HG02840 (cell line): ENCODE measurements around the gene KRTAP5-1.

Experiments
- ATAC-seq: cut with Tn5 transposase; IDR thresholded peaks from one replicate; pipeline ENCODE4 v1.9.1; 2021; ENCODE audit warnings: mild to moderate bottlenecking, moderate library complexity, moderate number of reproducible peaks; ENCODE audit not compliant: unreplicated experiment, low FRiP score

KRTAP5-1 gene

GRCh38 chr11:1547467-1548098 is 37.5 kb downstream of the KRTAP5-1 start:
- ATAC-seq: no peak

DNA sequence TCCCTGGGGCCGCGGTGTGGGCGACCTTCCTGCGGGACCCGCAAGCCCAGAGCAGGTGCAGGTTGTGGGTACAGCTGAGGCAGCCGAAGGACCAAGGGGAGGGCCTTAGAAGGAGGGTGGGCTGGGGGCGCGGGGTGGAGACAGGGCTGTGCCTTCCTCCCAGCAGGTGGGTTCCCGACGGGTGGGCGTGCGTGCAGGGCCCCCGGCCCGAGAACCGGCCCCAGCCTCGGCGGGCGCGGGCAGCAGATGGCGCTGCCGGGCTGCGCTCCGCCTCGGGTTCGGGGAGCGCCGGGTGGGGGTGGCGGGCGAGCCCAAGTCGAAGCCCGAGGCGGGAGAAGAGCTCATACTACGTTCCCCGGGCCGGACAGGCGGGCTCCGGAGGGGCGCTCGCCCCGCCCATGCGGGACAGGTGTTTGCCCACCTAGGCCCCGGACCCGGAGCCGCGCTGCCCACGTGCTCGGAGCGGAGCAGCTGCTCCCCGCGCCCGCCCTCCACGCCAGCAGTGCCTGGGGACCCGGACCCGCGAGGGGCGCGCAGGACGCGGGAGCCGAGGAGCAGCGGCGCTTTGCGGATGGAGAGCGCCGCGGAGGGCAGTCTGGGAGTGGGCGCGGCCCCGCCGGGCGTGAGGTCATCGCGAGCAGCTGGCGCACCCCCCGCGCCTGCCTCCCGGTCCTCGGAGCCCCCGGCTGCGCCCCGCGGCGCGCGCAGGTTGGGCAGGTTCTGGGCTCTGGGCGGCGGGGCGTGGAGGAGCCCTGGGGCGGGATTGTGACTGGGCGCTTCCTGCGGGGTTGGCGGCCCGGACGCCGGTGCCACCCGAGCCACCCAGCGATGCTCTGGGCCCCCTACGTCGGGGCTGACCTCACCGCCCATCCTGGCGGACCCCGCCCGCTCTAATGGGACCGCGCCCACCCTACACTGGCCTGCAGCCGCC is 38.3 kb downstream of the KRTAP5-1 start:
- ATAC-seq: no peak

DNA sequence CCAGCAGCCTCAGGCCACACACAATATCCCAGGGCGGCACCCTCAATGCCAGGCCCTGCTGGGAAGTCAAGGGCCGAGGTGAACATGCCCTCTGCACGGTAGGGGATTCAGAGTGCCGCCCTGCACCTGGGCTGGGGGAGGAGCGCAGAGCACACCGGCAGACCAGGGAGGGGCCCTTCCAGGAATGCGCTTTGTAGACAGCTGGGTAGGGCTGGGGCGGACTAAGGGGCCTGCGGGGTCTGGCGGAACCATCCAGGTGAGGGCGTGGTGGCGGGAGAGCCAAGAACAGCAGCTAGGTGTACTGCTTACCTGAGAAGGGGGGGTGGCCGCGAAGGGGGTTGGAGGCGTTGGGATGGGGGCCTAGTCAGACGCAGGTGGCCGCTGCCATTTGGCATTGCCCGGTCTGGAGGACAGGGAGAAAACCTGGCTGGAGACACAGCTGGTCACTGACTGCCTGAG is 39.0 kb downstream of the KRTAP5-1 start:
- no peak for ATAC-seq

- ATAC-seq: no peak
Observed at GRCh38 chr11:1545432-1545831, 39.7 kb downstream of the KRTAP5-1 start.

- ATAC-seq: no peak
Observed at GRCh38 chr11:1544536-1544935, 40.5 kb downstream of the KRTAP5-1 start.

- no peak for ATAC-seq
Observed at GRCh38 chr11:1543606-1544263, 41.3 kb downstream of the KRTAP5-1 start.

DNA sequence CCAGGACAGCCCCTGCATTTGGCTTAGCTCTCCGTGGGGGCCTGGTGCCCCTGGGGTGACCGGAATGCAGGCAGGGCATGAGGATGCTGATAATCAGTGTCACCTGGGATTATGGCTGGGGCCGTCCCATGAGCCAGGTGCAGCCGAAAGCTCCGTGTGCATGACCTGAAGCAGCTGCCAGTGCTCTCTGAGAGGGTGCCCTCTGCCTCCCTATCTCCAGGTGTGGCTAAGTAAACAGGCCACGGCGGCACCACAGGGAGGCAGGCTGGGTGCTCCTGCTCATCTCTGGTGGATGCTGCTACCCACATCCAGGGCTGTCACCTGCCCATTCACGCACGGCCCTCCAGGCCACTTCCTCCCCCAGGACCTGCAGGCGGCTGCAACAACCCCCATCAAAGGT is 42.8 kb downstream of the KRTAP5-1 start:
- ATAC-seq: no peak

GRCh38 chr11:1541474-1542204 is 43.4 kb downstream of the KRTAP5-1 start:
- ATAC-seq: no peak

GRCh38 chr11:1540074-1540473 is 45.0 kb downstream of the KRTAP5-1 start:
- no peak for ATAC-seq

GRCh38 chr11:1538153-1538552 is 46.9 kb downstream of the KRTAP5-1 start:
- ATAC-seq: no peak

DNA sequence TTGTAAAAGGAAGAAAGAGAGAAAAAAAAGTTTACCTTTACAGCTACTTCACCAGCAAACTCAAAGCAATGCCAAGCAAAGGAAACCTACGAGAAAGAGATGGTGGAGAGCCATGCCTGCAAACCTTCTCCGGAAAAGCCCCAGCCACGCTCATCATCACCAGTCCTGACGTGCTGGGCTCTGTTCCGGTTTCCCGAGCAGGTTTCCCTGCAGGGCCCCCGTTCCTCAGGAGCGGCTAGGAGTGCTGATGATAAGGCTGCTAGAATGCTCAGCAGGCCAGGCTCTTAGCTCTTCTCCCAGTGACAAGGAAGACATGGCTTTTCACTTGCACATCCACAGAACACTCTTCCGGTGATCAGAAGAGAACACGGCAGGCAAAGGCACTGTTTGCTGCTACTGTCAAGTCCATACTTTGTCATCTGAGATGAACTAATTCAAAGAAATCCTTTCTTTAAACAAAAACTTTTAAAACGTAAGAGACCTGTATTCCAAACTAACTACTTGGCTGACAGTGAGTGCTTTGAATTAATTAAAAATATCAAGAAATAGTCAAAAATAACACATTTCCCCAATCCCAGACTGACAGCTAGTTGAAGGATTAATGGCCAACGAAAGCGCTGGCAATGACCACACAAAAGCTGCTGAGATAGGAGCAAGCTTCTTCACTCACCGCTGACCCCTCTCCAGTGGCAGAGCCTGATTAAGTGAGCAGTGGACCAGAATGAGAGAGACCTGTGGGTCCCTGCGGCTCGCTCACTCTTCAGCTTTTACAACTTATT is 48.8 kb downstream of the KRTAP5-1 start:
- ATAC-seq: no peak

- no peak for ATAC-seq
Observed at GRCh38 chr11:1534682-1535081, 50.4 kb downstream of the KRTAP5-1 start.
